Large intestine (tissue), 3 donors: ENCODE measurements around the gene UPK3B. TPM values are rescaled to one million over a fixed set of nuclear protein-coding genes. Genes with fewer than 3 reads are reported as not detected.
"Not testable (repeated sequence)": the region's sequence is repeated elsewhere in the genome, so short reads cannot be mapped to it uniquely, and the experiment has no call there.

ENCODE experiments used
- DNase-seq, 2 donors: peaks; one replicate each; pipeline versions ENCODE4 v3.0.0 to v3.0.0-alpha.2; 2013
- H3K27ac ChIP-seq: one replicate; pipeline ENCODE4 v1.5.1; 2013; ENCODE audit warnings: low read length
- H3K27me3 ChIP-seq: 2 replicates; pipeline ENCODE4 v1.6.1; 2013; ENCODE audit warnings: low read length; ENCODE audit not compliant: control insufficient read depth, insufficient read depth
- H3K36me3 ChIP-seq: 2 replicates; pipeline ENCODE4 v1.6.1; 2013; ENCODE audit warnings: low read length; ENCODE audit not compliant: control insufficient read depth, insufficient read depth
- H3K4me1 ChIP-seq: one replicate; pipeline ENCODE4 v1.6.1; 2013; ENCODE audit warnings: low read length; ENCODE audit not compliant: control insufficient read depth, insufficient read depth
- H3K4me3 ChIP-seq: one replicate; pipeline ENCODE4 v1.5.1; 2013; ENCODE audit warnings: low read length
- H3K9me3 ChIP-seq: one replicate; pipeline ENCODE4 v1.6.1; 2013; ENCODE audit warnings: mild to moderate bottlenecking, low read depth, low read length, moderate library complexity; ENCODE audit not compliant: control insufficient read depth
- WGBS: methylation state at CpG from one replicate; pipeline ENCODE4 v1.1.5; 2013; ENCODE audit warnings: low lambda C conversion rate; ENCODE audit not compliant: insufficient coverage; 5-methylcytosine and 5-hydroxymethylcytosine counted together
- polyA plus RNA-seq: library from polyadenylated mRNA; unstranded; fragments of 120-200 nt; gene quantifications from one replicate; pipeline ENCODE4 v1.2.1, GENCODE V29; 2013

UPK3B gene
- polyA plus RNA-seq, 1 donor = 48.0 TPM

GRCh38 chr7:76560157-76560556 is 49.8 kb downstream of the UPK3B start:
- not testable (repeated sequence) for H3K27me3 ChIP-seq, H3K4me1 ChIP-seq, H3K36me3 ChIP-seq, DNase-seq, H3K4me3 ChIP-seq, H3K27ac ChIP-seq, H3K9me3 ChIP-seq
- 60% methylated on average over 1 of the region's 4 CpGs for WGBS

GRCh38 chr7:76561342-76561741 is 51.0 kb downstream of the UPK3B start:
- H3K4me3 ChIP-seq, H3K27me3 ChIP-seq, DNase-seq, H3K9me3 ChIP-seq, H3K27ac ChIP-seq, H3K36me3 ChIP-seq, H3K4me1 ChIP-seq: not testable (repeated sequence)
- no CpG with 5 or more reads among the region's 3 CpGs for WGBS

- H3K27ac ChIP-seq, H3K4me3 ChIP-seq, H3K9me3 ChIP-seq, DNase-seq, H3K4me1 ChIP-seq, H3K36me3 ChIP-seq, H3K27me3 ChIP-seq: not testable (repeated sequence)
- 100% methylated on average over 2 of the region's 3 CpGs for WGBS
Measured at GRCh38 chr7:76565001-76565400, 54.6 kb downstream of the UPK3B start.

Other genes starting within 250 kb of the UPK3B start
- 204 TPM for gene HSPB1, start 207.9 kb upstream of the UPK3B start, polyA plus RNA-seq
- gene YWHAG, start 151.6 kb upstream of the UPK3B start, polyA plus RNA-seq = 94.7 TPM
- gene SSC4D, start 100.9 kb upstream of the UPK3B start, polyA plus RNA-seq = 1.2 TPM
- gene ZP3, start 85.6 kb upstream of the UPK3B start, polyA plus RNA-seq = 2.9 TPM
- 17.4 TPM for gene DTX2, start 48.8 kb upstream of the UPK3B start, polyA plus RNA-seq
- gene SPDYE16, start 32.7 kb downstream of the UPK3B start, polyA plus RNA-seq = 1.2 TPM
- gene POMZP3, start 116.7 kb downstream of the UPK3B start, polyA plus RNA-seq = 18.5 TPM